Measurements from ENCODE around the gene CCDC88A.
"Not testable (repeated sequence)": the region's sequence is repeated elsewhere in the genome, so short reads cannot be mapped to it uniquely, and the experiment has no call there.

Gene CCDC88A, protein sequence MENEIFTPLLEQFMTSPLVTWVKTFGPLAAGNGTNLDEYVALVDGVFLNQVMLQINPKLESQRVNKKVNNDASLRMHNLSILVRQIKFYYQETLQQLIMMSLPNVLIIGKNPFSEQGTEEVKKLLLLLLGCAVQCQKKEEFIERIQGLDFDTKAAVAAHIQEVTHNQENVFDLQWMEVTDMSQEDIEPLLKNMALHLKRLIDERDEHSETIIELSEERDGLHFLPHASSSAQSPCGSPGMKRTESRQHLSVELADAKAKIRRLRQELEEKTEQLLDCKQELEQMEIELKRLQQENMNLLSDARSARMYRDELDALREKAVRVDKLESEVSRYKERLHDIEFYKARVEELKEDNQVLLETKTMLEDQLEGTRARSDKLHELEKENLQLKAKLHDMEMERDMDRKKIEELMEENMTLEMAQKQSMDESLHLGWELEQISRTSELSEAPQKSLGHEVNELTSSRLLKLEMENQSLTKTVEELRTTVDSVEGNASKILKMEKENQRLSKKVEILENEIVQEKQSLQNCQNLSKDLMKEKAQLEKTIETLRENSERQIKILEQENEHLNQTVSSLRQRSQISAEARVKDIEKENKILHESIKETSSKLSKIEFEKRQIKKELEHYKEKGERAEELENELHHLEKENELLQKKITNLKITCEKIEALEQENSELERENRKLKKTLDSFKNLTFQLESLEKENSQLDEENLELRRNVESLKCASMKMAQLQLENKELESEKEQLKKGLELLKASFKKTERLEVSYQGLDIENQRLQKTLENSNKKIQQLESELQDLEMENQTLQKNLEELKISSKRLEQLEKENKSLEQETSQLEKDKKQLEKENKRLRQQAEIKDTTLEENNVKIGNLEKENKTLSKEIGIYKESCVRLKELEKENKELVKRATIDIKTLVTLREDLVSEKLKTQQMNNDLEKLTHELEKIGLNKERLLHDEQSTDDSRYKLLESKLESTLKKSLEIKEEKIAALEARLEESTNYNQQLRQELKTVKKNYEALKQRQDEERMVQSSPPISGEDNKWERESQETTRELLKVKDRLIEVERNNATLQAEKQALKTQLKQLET (N-terminal part only)

DNA sequence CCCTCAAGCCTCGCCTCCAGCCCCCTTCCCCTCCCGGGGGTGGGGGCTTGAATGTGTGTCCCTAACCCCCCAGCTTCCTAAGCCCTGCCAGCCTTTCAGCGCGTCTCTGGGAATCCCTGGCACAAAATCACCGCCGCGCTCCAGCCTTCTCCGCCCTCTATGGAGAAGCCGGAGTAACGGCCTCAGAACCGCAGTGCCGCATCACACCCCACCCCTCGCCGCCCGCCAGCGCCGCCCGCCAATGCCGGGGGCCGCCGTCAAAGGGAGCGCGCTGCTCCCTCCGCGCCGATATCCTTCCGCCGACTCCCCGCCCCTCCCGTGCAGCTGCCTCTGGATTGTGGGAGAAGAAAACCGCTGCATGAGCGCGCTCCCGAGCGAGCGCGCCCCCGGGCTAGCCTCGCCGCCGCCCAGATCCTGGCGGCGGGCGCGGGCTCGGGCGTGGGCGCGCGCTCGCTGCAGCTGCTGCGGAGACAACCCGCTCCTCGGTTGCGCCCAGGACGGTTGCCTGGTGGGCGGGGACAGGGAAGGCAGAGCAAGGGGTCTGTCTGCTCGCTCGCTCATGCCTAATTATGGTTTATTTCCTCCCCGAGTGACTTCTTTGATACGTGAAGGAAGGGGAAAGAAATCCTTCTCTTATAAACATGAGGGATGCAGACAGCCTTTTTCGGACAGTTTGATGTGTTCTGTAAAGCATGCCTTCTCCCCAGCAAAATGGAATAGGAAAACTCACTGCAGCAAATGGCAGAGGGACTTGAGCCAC lies at the start of gene CCDC88A:
TSS of gene CCDC88A (minus strand) at position 178 of the 760 bp plus-strand sequence. CDS start 777 bp downstream, outside the sequence.
- peak; percentile 88 for DNase-seq

DNA sequence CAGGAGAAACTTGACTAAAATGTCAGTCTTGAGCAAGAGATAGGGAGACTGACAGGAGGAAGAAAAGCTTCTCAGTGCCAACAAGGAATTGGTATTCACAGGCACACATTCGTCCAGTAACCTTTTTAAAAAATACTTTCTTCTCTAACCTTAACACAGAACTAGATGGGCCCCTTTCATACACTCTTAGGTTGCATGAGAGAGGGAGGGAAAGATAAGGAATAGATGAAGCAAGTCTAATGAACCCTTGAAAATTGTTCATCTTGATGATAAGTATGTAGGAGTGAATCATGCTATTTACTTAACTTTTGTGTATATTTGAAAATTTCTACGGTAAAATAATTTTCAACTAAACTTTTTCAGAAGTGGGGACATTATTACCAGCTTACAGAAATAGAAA lies 42.0 kb upstream of the CCDC88A start:
- no peak for DNase-seq

DNA sequence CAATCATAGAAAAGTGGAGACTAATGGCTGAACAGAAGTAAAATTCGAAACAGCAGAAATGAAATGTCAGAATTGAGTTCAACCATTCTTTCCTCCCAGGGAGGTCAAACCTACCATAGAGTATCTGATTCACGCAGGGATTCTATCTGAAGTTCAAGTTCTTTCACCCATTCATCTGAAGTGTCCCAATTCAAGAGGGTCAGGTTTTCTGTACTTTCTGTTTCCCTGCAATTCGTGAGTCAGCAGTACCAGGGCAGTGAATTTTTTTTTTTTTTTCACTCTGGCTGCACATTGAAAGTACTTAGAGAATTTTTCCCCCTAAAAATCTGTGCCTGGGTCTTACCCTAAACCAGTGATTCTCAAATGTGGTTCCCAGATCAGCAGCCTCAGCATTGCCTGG lies 40.9 kb upstream of the CCDC88A start:
- no peak for DNase-seq

DNA sequence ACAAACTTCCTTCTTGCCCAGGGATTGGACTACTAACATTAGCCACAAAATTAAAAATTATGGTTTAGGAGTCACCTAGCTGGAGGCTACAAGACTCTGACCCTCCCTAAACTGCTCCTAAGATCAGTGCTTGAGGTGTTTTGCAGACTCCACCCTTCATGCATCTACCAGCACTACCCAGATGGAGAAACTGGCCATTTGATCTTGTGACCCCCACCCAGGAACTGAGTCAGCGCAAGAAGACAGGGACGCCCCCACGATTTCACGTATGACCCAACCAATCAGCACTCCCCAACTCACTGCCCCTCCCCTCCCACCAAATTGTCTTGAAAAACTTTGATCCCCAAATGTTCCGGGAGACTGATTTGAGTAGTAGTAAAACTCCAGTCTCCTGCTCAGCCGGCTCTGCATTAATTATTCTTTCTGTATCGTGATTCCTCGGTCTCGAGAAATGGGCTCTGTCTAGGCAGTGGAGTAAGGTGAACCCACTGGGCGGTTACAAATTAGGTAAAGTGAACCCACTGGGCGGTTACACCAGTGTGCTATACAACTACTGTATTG lies 40.1 kb upstream of the CCDC88A start:
- no peak for DNase-seq

DNA sequence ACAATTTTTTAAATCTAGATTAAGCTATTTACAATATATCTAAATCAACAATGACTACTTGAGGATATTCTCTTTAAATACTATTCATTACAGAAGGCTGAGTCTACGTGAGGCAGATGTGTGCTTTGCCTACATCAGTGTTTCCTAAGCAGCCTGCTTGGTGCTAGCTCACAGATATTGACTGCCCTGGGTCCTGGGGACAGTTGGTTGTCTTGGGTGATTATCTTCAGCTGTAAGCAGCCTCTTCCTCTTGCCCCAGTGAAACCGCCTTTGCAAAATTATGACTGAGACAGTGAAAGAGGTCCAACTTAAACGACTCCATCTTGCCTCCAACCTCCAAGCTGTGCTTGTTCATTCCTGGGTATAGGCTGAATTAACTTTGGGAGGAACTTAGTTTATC lies 39.6 kb upstream of the CCDC88A start:
- DNase-seq: no peak

DNA sequence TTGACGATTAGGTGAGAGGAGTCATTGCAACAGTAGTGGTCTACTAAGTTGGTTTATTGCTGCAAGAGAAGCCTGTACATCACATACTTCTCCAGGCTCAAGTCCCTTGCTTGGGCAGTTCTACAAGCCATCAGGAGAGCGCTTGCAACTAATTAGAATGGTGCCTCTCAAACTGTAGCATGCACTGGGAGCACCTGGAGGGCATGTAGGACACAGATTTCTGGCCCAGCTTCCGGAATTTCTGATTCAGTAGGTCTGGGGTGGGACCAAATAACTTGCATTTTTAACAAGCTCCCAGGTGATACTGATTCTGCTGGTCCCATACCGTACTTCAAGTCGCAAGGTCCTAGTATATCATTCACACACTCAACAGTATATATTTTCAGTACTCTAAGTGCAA lies 34.5 kb upstream of the CCDC88A start:
- DNase-seq: no peak

DNA sequence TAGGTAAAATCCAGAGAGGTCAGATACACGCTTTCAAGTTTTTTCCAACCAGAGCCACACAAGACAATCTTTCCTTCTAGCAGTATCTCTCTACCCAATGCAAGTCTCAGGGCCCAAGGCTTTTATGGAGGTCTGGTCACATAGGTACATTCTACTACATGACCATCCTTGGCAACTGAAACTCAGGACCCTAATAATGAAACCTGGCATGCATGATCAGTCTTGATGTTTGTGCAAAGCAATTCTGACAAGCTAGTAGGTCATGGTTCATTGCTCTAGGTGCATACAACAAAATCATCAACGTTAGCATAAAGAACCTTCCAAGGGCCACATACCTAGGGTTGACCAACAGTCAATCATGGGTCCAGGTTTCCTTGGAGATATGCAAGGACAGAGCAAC lies 33.2 kb upstream of the CCDC88A start:
- no peak for DNase-seq

DNA sequence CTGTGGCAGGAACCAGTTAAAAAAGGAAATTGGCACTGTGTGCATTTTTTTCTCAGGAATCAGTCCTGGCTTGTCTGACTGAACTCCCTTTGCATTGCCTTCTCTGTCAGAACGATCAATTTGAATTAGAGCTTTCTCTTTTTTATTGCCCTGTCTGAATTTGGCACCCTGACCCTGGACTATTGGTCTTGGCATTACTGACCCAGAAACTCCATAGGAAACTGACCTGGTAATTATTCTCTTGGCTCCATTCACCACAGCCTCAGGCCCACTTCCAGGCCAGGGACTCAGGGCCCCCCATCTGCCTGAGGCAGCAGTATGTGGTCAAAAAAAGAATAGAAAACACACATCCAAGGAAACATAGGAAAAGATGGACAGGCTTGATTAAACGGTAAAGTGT lies 32.0 kb upstream of the CCDC88A start:
- DNase-seq: no peak

DNA sequence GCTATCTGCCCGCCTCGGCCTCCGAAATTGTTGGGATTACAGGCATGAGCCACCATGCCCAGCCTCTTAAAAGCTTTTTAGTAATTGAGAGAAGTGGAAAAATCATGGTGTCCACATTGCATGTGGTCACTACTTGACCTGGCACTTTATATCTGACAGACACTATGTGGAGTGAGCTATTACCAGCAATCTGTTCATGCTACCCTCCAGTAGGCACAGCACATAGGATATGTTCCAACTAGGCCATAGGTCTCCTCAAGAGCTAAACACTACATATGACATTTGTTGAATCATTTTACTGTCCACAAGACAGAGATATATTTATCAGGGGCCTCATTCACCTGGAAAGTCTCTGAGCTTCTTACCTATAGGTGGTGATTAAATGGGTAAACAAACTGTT lies 30.4 kb upstream of the CCDC88A start:
- DNase-seq: not testable (repeated sequence)

DNA sequence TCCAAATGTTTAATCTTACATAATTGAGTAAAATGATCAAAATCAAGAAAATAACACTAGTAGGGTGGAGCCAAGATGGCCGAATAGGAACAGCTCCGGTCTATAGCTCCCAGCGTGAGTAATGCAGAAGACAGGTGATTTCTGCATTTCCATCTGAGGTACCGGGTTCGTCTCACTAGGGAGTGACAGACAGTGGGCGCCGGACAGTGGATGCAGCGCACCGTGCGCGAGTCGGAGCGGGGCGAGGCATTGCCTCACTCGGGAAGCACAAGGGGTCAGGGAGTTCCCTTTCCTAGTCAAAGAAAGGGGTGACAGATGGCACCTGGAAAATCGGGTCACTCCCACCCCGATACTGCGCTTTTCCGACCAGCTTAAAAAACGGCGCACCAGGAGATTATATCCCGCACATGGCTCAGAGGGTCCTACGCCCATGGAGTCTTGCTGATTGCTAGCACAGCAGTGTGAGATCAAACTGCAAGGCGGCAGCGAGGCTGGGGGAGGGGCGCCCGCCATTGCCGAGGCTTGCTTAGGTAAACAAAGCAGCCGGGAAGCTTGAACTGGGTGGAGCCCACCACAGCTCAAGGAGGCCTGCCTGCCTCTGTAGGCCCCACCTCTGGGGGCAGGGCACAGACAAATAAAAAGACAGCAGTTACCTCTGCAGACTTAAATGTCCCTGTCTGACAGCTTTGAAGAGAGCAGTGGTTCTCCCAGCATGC lies 22.5 kb upstream of the CCDC88A start:
- not testable (repeated sequence) for DNase-seq

DNA sequence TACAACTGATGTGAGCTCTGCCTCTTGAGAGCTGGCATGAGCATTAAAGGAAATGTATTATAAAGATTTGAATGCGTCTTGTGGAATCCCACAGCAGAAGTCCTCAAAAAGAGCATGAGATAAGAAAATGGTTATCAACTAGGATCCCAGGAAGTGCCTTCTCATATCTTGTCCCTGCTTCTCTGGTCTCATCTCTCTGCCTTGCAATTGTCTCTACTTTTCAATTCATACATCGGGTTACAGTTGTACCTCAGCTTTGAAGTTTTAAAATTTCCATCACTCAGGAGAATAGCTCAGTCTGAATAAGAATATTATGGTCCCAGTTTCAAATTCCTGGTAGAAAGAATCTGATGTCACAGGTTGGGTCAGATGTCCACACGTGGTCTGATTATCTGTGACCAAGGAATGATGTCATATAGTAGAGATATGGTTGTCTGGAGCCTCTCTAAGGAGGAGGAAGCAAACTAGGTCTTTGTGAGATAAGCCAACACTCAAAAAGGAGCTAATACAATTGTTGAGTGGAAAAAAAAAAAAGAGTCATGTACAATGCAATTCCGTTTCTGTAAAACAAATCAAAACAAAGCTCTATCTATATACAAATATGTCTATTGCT lies 21.7 kb upstream of the CCDC88A start:
- no peak for DNase-seq

DNA sequence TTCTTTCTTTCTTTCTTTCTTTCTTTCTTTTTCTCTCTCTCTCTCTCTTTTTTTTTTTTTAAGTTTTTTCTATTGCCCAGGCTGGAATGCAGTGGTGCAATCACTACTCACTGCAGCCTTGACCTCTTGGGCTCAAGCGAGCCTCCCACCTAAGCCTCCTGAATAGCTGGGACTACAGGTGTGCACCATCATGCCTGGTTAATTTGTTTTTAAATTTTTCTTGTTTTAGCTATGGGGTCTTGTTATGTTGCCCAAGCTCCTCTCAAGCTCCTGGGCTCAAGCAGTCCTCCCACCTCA lies 19.4 kb upstream of the CCDC88A start:
- DNase-seq: no peak

DNA sequence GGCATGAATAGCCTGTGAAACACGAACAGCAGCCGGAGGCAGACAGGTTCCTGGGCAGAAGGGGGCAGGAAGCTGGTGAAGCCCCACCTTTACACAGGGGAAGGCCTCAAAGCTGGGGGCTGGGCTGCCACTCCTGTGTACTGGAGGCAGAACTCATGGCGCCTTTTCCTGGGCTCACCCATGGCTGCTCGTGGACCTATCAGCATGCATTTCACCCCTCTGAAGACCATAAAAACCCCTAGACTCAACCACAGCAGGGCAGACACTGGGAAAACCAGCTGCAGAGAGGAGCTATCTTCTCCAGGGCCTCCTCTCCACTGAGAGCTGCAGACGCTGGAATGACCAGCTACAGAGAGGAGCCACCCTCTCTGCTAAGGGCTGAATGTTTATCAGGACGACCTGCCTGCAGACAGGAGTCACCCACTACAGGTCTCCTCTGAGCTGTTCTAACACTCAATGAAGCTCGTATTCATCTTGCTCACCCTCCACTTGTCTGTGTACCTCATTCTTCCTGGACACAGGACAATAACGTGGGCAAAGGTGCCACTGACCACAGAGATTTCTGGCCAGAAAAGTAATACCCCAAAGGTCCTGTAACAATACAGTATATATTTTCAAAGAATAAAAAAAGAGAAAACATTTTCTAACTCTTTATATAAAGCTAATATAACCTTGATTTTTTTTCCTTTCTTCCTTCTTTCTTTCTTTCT lies 18.9 kb upstream of the CCDC88A start:
- no peak for DNase-seq

DNA sequence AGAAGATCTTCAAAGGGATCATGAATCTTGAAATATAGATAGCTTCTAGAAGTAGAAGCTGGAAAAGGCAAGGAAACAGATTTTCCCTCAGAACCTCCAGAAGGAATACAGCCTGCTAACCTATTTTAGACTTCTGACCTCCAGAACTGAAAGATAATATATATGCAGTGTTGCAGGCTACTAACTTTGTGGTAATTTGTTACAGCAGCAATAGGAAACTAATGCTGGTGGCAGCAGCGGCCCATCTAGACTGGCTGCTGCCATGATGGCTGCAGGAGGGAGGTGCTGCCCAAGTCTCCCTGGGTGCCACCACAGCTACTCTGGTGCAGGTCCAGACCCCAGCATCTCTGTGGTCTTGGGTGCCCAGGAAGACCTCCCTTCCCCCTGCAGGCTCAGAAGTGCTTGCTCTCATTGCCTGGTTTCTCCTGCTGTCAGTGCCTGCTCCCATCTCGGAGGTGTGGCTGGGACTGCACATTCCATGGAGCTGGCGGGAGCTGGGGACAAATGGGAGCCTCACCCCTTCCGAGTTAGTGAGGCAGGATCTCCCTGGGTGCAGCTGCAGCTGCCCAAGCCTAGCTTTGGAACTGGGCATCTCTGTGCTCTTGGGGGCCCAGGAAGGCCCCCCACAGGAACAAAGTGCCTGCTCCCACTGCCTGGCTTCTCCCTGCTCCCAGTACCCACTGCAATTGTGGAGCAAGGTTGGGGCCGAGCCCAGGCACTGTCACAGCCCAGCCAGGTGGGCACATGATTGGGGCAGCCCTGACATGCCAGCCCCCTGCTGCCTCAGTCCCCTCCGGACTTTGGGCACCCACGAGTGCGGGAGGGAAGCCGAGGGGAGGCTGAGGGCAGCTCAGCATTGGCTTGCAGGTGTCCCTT lies 18.1 kb upstream of the CCDC88A start:
- no peak for DNase-seq

DNA sequence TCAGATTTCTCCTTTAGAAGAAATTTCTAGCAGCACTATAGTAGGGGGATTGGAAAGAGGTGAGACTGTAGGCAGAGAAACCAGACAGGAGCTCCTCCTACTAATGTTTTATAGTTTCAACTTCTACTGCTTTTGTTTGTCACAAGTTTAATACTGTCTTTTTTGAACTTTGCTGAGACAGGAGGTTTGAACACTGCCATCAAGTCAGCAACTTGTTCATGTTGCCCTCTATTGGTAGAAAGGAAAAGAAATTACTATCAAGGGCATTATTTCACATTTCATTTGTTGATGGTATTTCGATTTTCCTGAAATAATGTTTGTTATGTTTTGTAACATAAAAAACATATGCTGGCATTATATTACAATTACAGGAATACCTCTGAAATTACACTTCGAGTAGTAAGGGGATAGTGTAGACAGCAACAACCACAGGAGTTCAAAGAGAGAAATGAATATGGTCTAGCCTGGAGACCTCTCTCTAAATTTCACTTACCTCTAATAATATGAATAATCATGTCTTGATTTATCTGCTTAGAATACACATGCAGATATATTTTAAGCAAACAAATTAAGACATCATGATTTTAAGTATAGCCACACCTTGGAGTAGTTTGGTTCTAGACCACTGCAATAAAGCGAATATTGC lies 12.4 kb upstream of the CCDC88A start:
- DNase-seq: no peak

DNA sequence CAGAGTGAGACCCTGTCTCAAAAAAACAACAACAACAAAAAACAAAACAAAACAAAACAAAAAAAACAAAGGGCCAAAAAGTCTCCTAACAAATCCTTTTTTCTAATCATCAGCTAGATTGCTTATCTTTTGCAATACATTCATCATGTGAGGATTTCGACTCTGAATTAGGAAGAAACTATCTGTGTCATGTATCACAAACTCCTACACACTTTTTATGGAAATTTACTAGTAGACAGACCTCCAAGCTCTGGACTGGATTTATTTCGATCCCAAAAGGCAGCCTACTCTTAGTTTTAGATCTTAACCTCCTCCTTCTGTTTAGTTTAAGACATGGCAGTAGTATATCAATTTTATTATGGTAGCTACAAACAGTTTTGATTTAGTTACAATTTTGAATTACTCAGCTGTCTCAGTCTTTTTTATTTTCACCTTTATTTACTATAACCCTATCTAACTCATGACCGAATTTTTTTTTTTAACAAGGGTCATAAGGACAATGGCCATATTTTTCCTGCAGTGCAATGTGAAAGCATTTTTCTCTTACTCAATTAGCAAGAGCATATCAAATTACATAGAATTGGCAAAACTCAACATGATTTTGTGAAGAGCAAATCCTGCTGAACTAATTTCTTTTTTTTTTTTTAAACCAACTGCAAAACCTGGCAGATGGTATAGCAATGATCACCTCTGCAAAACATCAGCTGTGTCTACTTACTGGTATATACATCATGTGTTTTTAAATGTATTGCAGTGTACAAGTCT lies 10.7 kb upstream of the CCDC88A start:
- no peak for DNase-seq

DNA sequence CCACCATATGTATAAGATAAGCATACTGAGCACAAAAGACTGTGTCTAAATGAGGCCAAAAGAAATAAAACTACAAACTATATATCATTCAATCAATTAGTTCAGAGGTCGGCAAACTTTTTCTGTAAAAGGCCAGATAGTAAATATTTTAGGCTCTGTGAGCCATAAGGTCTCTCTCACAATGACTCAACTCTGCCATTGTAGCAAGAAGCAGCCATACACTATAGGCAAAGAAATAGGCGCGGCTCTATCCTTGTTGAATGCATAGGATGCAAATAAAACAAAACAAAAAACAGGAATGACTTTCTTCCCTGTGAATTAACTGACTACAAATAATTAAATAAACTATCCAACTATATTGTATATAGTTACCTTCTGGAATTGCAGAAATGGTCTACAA lies 8.6 kb upstream of the CCDC88A start:
- DNase-seq: no peak

DNA sequence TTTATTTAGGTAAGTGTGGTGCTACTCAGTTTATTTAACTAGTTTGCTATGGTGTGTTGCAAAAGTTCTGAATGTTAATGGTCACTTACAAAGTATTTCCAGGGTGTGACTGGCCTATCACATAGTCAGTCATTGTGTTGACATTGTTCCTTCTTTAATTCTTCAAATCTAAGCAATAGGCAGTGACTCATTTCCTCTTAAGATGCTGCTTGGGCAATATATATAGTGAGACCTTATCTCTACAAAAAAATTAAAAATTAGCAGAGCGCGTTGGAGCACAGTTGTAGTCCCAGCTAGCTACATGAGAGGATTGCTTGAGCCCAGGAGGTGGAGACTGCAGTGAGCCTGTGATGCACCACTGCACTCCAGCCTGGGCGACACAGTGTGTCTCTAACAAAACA lies 5.8 kb upstream of the CCDC88A start:
- DNase-seq: no peak

Data from activated naive CD4-positive, alpha-beta T cell treated with anti-CD3 and anti-CD28 coated beads, Interleukin-2, amount 50 U/mL, for 16 hours (primary cell).